Measurements from ENCODE around the gene DLGAP1. TPM values are rescaled to one million over a fixed set of nuclear protein-coding genes. Genes with fewer than 3 reads are reported as not detected.

The DLGAP1 gene
- total and polyA plus RNA-seq, 10 of the 15 experiments (the other 5 are each of a cell fraction or from before 2014, with no cell fraction given) = 0.23 to 27.6 (median 1.9) TPM

GRCh38 chr18:3451183-3451988, 1003.7 kb downstream of the DLGAP1 start (continued):
- TF ChIP-seq IKZF1 (conservative IDR thresholded peaks at IDR 0.05) (peak; percentile 70), JUND (IDR thresholded peaks at IDR 0.05; ENCODE audit: low read depth, low read length) (no peak), SREBF2 (IDR thresholded peaks at IDR 0.05; ENCODE audit: low read length) (no peak), NR2F1 (conservative IDR thresholded peaks at IDR 0.05) (peak; percentile 95), SMARCA5 (IDR thresholded peaks at IDR 0.05) (no peak), KDM1A (IDR thresholded peaks at IDR 0.05; ENCODE audit: borderline replicate concordance) (no peak), GABPA (IDR thresholded peaks at IDR 0.05; ENCODE audit: low read depth) (no peak), ETV6 (conservative IDR thresholded peaks at IDR 0.05 in 1 of 2, IDR thresholded peaks at IDR 0.05 in 1 of 2; ENCODE audit: borderline replicate concordance in 1 of 2, low read depth in 1 of 2) (no peak), BHLHE40 (IDR thresholded peaks at IDR 0.05; ENCODE audit: borderline replicate concordance in 1 of 2, low read depth in 2 of 2, low read length in 1 of 2) (peak; percentile 29 to 39; a peak in 1 of 4 replicates), ATF7 (IDR thresholded peaks at IDR 0.05; ENCODE audit: low read depth) (no peak), POLR2AphosphoS5 (IDR thresholded peaks at IDR 0.05; ENCODE audit: low read length) (0 out of 2 replicates have a peak, but pooled peaks have one; percentile 23), NR2C1 (IDR thresholded peaks at IDR 0.05) (peak; percentile 52), CREM (IDR thresholded peaks at IDR 0.05; ENCODE audit: low read depth) (no peak), RAD21 (IDR thresholded peaks at IDR 0.05; ENCODE audit: insufficient read depth, low read depth, low read length) (no peak), TARDBP (IDR thresholded peaks at IDR 0.05; ENCODE audit: borderline replicate concordance) (no peak), IKZF2 (IDR thresholded peaks at IDR 0.05) (peak; percentile 62 to 70), RELB (IDR thresholded peaks at IDR 0.05; ENCODE audit: low read depth) (peak; percentile 71; the same call in 1 of the 2 replicates), NBN (IDR thresholded peaks at IDR 0.05) (0 out of 2 replicates have a peak, but pooled peaks have one; percentile 25), NRF1 (conservative IDR thresholded peaks at IDR 0.05; ENCODE audit: low read depth, low read length) (peak; percentile 53), RCOR1 (conservative IDR thresholded peaks at IDR 0.05; ENCODE audit: low read depth, low read length) (0 out of 2 replicates have a peak, but pooled peaks have one; percentile 11), ZNF24 (IDR thresholded peaks at IDR 0.05) (0 out of 2 replicates have a peak, but pooled peaks have one; percentile 28), ATF3 (IDR thresholded peaks at IDR 0.05; ENCODE audit: borderline replicate concordance, extremely low read depth, low read depth, low read length) (no peak), BACH1 (IDR thresholded peaks at IDR 0.05; ENCODE audit: borderline replicate concordance) (peak; percentile 76; the same call in 1 of the 2 replicates), RUNX3 (IDR thresholded peaks at IDR 0.05; ENCODE audit: low read length) (peak; percentile 66)
- TF ChIP-seq, protein P1, sequence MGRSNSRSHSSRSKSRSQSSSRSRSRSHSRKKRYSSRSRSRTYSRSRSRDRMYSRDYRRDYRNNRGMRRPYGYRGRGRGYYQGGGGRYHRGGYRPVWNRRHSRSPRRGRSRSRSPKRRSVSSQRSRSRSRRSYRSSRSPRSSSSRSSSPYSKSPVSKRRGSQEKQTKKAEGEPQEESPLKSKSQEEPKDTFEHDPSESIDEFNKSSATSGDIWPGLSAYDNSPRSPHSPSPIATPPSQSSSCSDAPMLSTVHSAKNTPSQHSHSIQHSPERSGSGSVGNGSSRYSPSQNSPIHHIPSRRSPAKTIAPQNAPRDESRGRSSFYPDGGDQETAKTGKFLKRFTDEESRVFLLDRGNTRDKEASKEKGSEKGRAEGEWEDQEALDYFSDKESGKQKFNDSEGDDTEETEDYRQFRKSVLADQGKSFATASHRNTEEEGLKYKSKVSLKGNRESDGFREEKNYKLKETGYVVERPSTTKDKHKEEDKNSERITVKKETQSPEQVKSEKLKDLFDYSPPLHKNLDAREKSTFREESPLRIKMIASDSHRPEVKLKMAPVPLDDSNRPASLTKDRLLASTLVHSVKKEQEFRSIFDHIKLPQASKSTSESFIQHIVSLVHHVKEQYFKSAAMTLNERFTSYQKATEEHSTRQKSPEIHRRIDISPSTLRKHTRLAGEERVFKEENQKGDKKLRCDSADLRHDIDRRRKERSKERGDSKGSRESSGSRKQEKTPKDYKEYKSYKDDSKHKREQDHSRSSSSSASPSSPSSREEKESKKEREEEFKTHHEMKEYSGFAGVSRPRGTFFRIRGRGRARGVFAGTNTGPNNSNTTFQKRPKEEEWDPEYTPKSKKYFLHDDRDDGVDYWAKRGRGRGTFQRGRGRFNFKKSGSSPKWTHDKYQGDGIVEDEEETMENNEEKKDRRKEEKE (IDR thresholded peaks at IDR 0.05) = no peak
- TF ChIP-seq, protein P2, sequence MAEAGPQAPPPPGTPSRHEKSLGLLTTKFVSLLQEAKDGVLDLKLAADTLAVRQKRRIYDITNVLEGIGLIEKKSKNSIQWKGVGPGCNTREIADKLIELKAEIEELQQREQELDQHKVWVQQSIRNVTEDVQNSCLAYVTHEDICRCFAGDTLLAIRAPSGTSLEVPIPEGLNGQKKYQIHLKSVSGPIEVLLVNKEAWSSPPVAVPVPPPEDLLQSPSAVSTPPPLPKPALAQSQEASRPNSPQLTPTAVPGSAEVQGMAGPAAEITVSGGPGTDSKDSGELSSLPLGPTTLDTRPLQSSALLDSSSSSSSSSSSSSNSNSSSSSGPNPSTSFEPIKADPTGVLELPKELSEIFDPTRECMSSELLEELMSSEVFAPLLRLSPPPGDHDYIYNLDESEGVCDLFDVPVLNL (IDR thresholded peaks at IDR 0.05; ENCODE audit: low read depth, low read length) = no peak
